AG09309 (cell line): Measurements from ENCODE around the gene DCHS1.

Experiments used
- DNase-seq: peaks from one replicate; pipeline ENCODE4 v3.0.0-alpha.2; 2010; ENCODE audit warnings: low read depth
- H3K4me3 ChIP-seq: 2 replicates; pipeline ENCODE4 v1.5.1; 2011; ENCODE audit warnings: mild to moderate bottlenecking, low read depth, low read length, moderate library complexity; ENCODE audit not compliant: control insufficient read depth
- TF ChIP-seq, protein P1 (sequence below): IDR thresholded peaks from 2 replicates; pipeline ENCODE4 v1.5.1; 2011; ENCODE audit warnings: mild to moderate bottlenecking, low read depth, low read length, inconsistent platforms; ENCODE audit not compliant: insufficient read depth, control insufficient read depth; ENCODE audit errors: missing control alignments

Gene DCHS1

DNA sequence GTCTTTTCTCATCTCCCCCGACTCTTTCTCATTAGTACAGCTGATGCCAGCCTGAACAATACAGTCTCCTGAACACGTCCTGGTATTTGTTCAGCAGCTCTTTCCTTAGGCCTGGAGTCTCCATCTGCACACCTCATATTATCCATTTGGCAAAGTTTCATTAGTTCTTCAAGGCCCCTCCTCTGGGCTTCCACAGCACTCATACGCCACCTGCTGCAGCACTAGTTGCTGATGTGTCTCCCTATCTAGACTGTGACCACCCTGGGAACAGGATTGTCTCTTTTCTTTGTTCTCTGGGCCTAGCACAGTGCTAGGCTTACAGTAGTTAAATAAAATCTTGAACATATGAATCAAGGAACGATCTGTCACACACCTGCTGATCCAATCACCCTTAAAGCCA, 17.2 kb downstream of the DCHS1 start:
- H3K4me3 ChIP-seq: no peak overlapping the region
- DNase-seq: no peak
- TF ChIP-seq, protein P1, sequence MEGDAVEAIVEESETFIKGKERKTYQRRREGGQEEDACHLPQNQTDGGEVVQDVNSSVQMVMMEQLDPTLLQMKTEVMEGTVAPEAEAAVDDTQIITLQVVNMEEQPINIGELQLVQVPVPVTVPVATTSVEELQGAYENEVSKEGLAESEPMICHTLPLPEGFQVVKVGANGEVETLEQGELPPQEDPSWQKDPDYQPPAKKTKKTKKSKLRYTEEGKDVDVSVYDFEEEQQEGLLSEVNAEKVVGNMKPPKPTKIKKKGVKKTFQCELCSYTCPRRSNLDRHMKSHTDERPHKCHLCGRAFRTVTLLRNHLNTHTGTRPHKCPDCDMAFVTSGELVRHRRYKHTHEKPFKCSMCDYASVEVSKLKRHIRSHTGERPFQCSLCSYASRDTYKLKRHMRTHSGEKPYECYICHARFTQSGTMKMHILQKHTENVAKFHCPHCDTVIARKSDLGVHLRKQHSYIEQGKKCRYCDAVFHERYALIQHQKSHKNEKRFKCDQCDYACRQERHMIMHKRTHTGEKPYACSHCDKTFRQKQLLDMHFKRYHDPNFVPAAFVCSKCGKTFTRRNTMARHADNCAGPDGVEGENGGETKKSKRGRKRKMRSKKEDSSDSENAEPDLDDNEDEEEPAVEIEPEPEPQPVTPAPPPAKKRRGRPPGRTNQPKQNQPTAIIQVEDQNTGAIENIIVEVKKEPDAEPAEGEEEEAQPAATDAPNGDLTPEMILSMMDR: no peak

DNA sequence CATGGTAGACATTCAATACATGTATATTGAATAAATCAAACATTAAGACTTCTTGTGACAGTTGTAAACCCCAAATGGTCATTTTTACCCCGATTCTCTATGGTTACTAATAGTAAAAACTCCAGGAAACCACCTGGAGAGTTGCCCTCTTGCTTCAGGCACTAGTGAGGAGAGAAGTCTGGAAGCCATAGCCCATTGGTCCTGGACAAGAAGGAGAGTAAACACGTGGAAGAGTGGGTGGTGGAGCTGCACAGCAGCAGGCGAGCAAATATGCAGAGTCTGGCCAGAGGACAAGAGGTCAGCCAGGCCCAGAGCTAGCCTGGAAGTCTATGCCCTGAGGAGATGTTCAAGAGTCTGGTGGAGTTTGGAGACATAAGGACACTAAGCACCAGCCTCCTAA, 17.7 kb downstream of the DCHS1 start:
- no peak overlapping the region for H3K4me3 ChIP-seq
- DNase-seq: peak; percentile 83
- TF ChIP-seq, protein P1: no peak

DNA sequence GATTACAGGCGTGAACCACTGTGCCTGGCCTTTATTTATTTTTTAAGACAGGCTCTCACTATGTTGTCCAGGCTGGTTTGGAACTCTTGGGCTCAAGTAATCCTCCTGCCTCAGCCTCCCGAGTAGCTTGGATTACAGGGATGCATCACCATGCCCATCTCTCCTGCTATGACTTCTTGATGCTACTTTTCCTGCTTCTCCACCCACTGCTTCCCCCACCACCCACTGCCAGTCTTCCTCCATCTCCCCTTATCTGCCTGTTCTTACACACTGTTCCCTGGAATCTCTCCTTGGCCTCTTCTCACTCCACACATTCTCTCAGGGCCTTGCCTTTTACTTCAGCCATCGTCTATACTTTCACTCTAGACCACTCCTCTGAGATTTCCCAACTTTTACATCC, 19.1 kb downstream of the DCHS1 start:
- H3K4me3 ChIP-seq: no peak overlapping the region
- DNase-seq: no peak
- TF ChIP-seq, protein P1: no peak

DNA sequence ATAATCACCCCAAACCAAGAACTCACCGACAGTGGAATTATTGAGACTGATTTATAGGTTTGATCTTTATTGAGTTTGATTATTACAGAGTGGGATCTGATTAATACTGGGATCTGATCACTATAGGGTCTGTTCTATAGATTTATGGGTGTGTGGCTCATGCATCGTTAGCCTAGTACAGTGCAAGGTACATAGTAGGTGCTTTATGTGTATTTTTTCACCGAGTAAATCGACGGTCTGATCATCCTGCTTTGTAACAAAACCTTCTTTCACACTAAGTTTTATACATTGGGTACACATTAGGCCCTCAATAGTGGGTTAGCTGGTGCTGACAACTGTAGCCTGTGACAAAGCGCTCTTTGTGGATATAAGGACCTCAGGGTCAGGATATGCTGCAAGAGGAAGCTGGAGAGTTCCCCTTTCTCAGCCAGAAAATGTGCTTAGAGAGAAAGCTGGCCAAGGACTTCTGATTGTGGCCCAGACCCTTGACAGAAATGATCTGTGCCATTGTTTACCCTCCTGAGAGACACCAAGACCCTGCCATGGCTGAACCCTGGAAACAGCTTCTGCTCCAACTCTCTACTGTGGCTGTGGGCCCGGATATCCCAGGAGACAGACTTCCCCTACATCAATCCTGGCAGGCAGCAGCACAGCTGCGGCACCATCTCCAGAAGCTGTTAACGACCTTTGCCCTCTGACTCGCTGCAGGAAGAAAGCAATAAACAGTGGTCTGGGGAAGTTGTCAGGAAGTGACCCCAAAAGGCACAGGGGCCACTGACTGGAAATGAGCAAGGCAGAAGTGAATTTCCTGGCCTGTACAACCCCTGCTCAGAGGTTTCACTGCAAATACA, 20.3 kb downstream of the DCHS1 start:
- DNase-seq: no peak
- TF ChIP-seq, protein P1: no peak
- no peak overlapping the region for H3K4me3 ChIP-seq

DNA sequence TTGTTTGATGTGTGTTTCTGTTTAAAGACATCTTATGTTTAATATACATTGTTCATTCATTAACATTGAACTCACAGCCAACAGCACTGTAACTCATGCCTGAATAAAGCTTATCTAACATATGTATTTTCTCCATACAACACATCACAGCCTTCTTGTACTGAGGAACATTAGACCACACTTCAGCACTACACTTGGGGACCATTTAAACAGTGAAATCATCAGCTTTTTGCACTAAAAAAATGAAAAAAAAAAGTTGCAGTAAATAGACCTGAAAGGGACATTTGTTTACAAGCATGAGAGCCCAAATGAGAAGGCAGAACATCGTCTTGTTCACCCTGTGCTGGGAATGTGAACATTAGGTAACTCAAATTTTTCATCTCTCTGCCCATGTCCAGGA, 21.1 kb downstream of the DCHS1 start:
- TF ChIP-seq, protein P1: no peak
- no peak for DNase-seq
- H3K4me3 ChIP-seq: no peak overlapping the region

DNA sequence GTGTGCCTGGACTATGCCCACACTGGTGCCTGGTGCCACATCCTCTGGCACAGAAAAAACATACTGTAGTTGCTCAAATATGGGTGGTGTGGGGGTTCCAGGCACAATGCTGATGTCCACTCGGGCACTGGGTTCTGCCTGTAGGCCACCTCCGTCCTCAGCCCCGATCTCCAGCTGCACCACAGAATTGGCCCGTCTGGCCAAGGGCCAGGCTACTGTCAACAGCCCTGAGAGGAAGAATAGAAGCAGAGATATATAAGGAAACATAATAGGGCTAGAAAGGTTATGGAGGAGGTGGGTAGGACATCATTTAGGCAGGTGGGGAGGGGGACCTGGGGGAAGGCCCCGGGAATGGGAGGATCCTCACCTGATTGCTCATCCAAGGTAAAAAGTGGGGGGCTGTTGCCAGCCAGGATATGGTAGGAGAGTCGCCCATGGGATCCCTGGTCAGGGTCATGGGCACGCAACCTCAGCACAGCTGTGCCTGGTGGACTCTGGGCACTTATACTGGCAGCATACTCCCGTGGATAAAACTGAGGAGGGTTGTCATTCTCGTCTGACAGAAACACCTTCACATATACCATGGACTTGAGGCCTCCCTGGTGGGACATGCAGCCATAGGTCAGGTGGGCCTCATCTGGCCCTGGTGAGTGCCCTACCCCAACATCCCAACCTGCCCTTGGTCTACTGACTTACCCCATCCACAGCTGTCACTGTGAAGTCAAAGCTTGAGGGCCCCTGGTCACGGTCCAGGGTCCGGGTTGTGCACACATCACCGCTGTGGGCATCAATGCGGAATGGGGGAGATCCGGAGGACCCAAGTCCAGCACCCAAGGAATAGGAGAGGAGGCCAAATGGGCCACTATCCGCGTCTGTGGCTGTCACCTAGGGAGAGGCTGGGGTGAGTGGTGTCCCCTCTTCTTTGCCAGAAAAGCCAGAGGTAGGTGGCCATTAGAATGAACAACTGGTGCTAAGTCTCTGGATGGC, 21.9 kb downstream of the DCHS1 start:
- no peak overlapping the region for H3K4me3 ChIP-seq
- DNase-seq: no peak
- TF ChIP-seq, protein P1: no peak
